GM23248 (cell line): ENCODE data around the gene CARD14. TPM values are rescaled to one million over a fixed set of nuclear protein-coding genes. Genes with fewer than 3 reads are reported as not detected.

Experiments
- DNase-seq: peaks from one replicate; pipeline ENCODE4 v3.0.0-alpha.2; 2015
- H2AFZ ChIP-seq: fragments of 200-600 bp; sonication (generic); 2 replicates; pipeline ENCODE4 v1.6.1; 2016; ENCODE audit warnings: antibody characterized with exemption
- H3F3A ChIP-seq: fragments of 200-600 bp; sonication (generic); 2 replicates; pipeline ENCODE4 v1.6.1; 2016; ENCODE audit warnings: mild to moderate bottlenecking, antibody characterized with exemption, mixed run types; ENCODE audit not compliant: insufficient read depth
- H3K27ac ChIP-seq: fragments of 200-600 bp; sonication (generic); 2 replicates; pipeline ENCODE4 v1.5.1; 2016; ENCODE audit warnings: mild to moderate bottlenecking
- H3K27me3 ChIP-seq: fragments of 200-600 bp; sonication (generic); replicated peaks from 2 replicates; pipeline ENCODE4 v1.6.1; 2016; ENCODE audit warnings: mild to moderate bottlenecking; ENCODE audit not compliant: insufficient read depth
- H3K36me3 ChIP-seq: fragments of 200-600 bp; sonication (generic); 2 replicates; pipeline ENCODE4 v1.6.1; 2016; ENCODE audit warnings: low read depth, mild to moderate bottlenecking
- H3K4me1 ChIP-seq: fragments of 200-600 bp; sonication (generic); 2 replicates; pipeline ENCODE4 v1.6.1; 2016; ENCODE audit warnings: mild to moderate bottlenecking; ENCODE audit not compliant: insufficient read depth
- H3K4me2 ChIP-seq: fragments of 200-600 bp; sonication (generic); one replicate; pipeline ENCODE4 v1.6.1; 2016; ENCODE audit warnings: mild to moderate bottlenecking; ENCODE audit not compliant: unreplicated experiment
- H3K4me3 ChIP-seq: fragments of 200-600 bp; sonication (generic); 2 replicates; pipeline ENCODE4 v1.5.1; 2016; ENCODE audit warnings: mild to moderate bottlenecking
- H3K79me2 ChIP-seq: fragments of 200-600 bp; sonication (generic); 2 replicates; pipeline ENCODE4 v1.6.1; 2016; ENCODE audit warnings: mild to moderate bottlenecking; ENCODE audit not compliant: insufficient read depth
- H3K9ac ChIP-seq: fragments of 200-600 bp; sonication (generic); 2 replicates; pipeline ENCODE4 v1.6.1; 2016; ENCODE audit warnings: mild to moderate bottlenecking
- H3K9me2 ChIP-seq: fragments of 200-600 bp; sonication (generic); 2 replicates; pipeline ENCODE4 v1.6.1; 2016; ENCODE audit warnings: mixed run types, mild to moderate bottlenecking, moderate library complexity; ENCODE audit not compliant: insufficient read depth
- H3K9me3 ChIP-seq: fragments of 200-600 bp; sonication (generic); one replicate; pipeline ENCODE4 v1.6.1; 2017; ENCODE audit warnings: low read depth
- H4K20me1 ChIP-seq: fragments of 200-600 bp; sonication (generic); 2 replicates; pipeline ENCODE4 v1.6.0; 2016; ENCODE audit not compliant: insufficient read depth
- EZH2 ChIP-seq: fragments of 200-600 bp; sonication (generic); IDR thresholded peaks from 2 replicates; pipeline ENCODE4 v1.6.1; 2018; ENCODE audit warnings: antibody characterized with exemption, mild to moderate bottlenecking; ENCODE audit not compliant: insufficient read depth, poor library complexity, severe bottlenecking
- EZH2phosphoT487 ChIP-seq: fragments of 200-600 bp; sonication (generic); IDR thresholded peaks from 2 replicates; pipeline ENCODE4 v1.6.1; 2018; ENCODE audit warnings: antibody characterized with exemption, moderate library complexity, mild to moderate bottlenecking, low read depth; ENCODE audit not compliant: insufficient read depth
- WGBS, 2 experiments: methylation state at CpG; one replicate each; pipeline ENCODE4 v1.1.6; 2015 to 2017; ENCODE audit warnings: low lambda C conversion rate in 2 of 2, low coverage in 1 of 2; ENCODE audit errors: missing lambda C conversion rate in 2 of 2; 5-methylcytosine and 5-hydroxymethylcytosine counted together
- in situ Hi-C: fragments of 300-500 bp; cut with MboI; formaldehyde crosslinking; loops from 2 replicates; pipeline ENCODE4 v1.15.0; 2020
- polyA plus RNA-seq: library from polyadenylated mRNA; unstranded; fragments of >200 nt; fragmentation: Nextera tagmentation; extraction: Ambion mirVana; gene quantifications from 2 replicates; pipeline ENCODE4 v1.2.1, GENCODE V29; 2016
- total RNA-seq: library from RNA; depleted of rRNA; stranded (reverse); fragments of >200 nt; shearing (Covaris generic); gene quantifications from 2 replicates; pipeline ENCODE4 v1.2.3, GENCODE V29; 2014; rRNA removed

Gene CARD14
- total RNA-seq (not detected in 2 replicates), polyA plus RNA-seq (0.05 and 0.06 TPM in 2 replicates)

- H3K9me2 ChIP-seq, result no peaks in the 10 kb centered on the region
- TF ChIP-seq EZH2phosphoT487 (no peak), EZH2 (no peak)
- 60 to 61% methylated on average over 19 of the region's 19 CpGs for WGBS, 2 experiments
- H3K4me2 ChIP-seq, result no peak within 1 kb of the TSS
- no peaks in the 10 kb centered on the region for H3K27me3 ChIP-seq
- in situ Hi-C loops, result no loop called here
- no peaks in the 10 kb centered on the region for H3K9me3 ChIP-seq
- no peak within 1 kb of the TSS for H3K4me3 ChIP-seq
- H3K4me1 ChIP-seq, result no peaks in the 10 kb centered on the region
- no peaks in the 10 kb centered on the region for H4K20me1 ChIP-seq
- no peak for DNase-seq
- H3K36me3 ChIP-seq, result no peaks in the 10 kb centered on the region
- no peak within 1 kb of the TSS for H3K27ac ChIP-seq
- H2AFZ ChIP-seq, result no peak within 1 kb of the TSS
- H3K79me2 ChIP-seq, result no peaks in the 10 kb centered on the region
- no peaks in the 10 kb centered on the region for H3F3A ChIP-seq
- no peak within 1 kb of the TSS for H3K9ac ChIP-seq
Measured at GRCh38 chr17:80169784-80170500, at the start of gene CARD14. Gene CARD14, plus strand, starts transcription at chr17:80170030. Its CDS starts 11,409 bp downstream, at chr17:80181439.

- peaks cover 20% of the 10 kb centered on the region for H3F3A ChIP-seq
- H3K4me2 ChIP-seq, result no peak overlapping the region
- WGBS, 2 experiments, result 83 to 85% methylated on average over 17 of the region's 17 CpGs
- H3K36me3 ChIP-seq, result no peaks in the 10 kb centered on the region
- H3K9me2 ChIP-seq, result no peaks in the 10 kb centered on the region
- no peak for TF ChIP-seq EZH2phosphoT487
- TF ChIP-seq EZH2, result no peak
- H3K9me3 ChIP-seq, result no peaks in the 10 kb centered on the region
- in situ Hi-C loops, result no loop called here
- no peak for DNase-seq
- no peak overlapping the region for H3K9ac ChIP-seq
- H2AFZ ChIP-seq, result no peak overlapping the region
- H3K27ac ChIP-seq, result no peak overlapping the region
- H3K4me1 ChIP-seq, result peaks cover 20% of the 10 kb centered on the region
- no peaks in the 10 kb centered on the region for H4K20me1 ChIP-seq
- H3K27me3 ChIP-seq, result no peaks in the 10 kb centered on the region
- no peak overlapping the region for H3K4me3 ChIP-seq
- H3K79me2 ChIP-seq, result no peaks in the 10 kb centered on the region
Measured at GRCh38 chr17:80122026-80122575, 47.7 kb upstream of the CARD14 start.

- no peaks in the 10 kb centered on the region for H4K20me1 ChIP-seq
- no peak overlapping the region for H3K4me2 ChIP-seq
- no peaks in the 10 kb centered on the region for H3K9me2 ChIP-seq
- no peak for DNase-seq
- in situ Hi-C loops, result no loop called here
- H2AFZ ChIP-seq, result no peak overlapping the region
- peaks cover 20% of the 10 kb centered on the region for H3K4me1 ChIP-seq
- peaks cover 20% of the 10 kb centered on the region for H3F3A ChIP-seq
- H3K9ac ChIP-seq, result no peak overlapping the region
- TF ChIP-seq EZH2phosphoT487, result no peak
- TF ChIP-seq EZH2, result no peak
- WGBS, 2 experiments, result 94 to 95% methylated on average over 6 of the region's 6 CpGs
- no peaks in the 10 kb centered on the region for H3K79me2 ChIP-seq
- no peak overlapping the region for H3K4me3 ChIP-seq
- H3K27ac ChIP-seq, result no peak overlapping the region
- no peaks in the 10 kb centered on the region for H3K9me3 ChIP-seq
- H3K36me3 ChIP-seq, result no peaks in the 10 kb centered on the region
- no peaks in the 10 kb centered on the region for H3K27me3 ChIP-seq
Measured at GRCh38 chr17:80122926-80123505, 46.8 kb upstream of the CARD14 start.

DNA sequence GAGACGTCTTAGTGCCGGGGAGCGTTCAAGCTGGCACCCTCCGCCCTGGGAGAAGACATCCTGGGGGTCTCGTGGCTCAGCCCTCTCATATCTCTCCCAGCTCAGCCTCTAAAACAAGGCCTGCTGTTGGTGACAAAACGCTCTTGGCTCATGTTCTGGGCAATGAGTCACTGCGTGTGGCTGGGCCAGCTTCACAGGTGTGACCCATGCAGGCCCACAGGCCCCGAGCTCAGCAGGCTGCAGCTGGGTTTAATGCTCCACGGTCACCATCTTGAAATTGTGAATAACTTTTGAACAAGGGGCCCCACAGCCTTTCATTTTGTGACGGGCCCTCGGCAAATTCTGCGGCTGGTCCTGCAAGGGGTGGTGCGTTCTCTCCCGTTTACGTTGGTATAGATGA is 46.0 kb upstream of the CARD14 start:
- no peaks in the 10 kb centered on the region for H3K79me2 ChIP-seq
- H3K36me3 ChIP-seq, result no peaks in the 10 kb centered on the region
- no peak overlapping the region for H3K4me2 ChIP-seq
- H3K27me3 ChIP-seq, result no peaks in the 10 kb centered on the region
- WGBS, 2 experiments, result 66 to 69% methylated on average over 15 of the region's 15 CpGs
- H3K9ac ChIP-seq, result no peak overlapping the region
- in situ Hi-C loops, result no loop called here
- no peaks in the 10 kb centered on the region for H4K20me1 ChIP-seq
- H2AFZ ChIP-seq, result no peak overlapping the region
- H3K9me3 ChIP-seq, result no peaks in the 10 kb centered on the region
- H3F3A ChIP-seq, result peaks cover 20% of the 10 kb centered on the region
- H3K4me1 ChIP-seq, result peaks cover 20% of the 10 kb centered on the region
- H3K27ac ChIP-seq, result no peak overlapping the region
- DNase-seq, result peak; percentile 64
- H3K9me2 ChIP-seq, result no peaks in the 10 kb centered on the region
- no peak overlapping the region for H3K4me3 ChIP-seq
- TF ChIP-seq EZH2 (no peak), EZH2phosphoT487 (no peak)
